Fibroblast of gingiva (primary cell): ENCODE measurements around the gene C1QTNF8.

Experiments
- DNase-seq: peaks from one replicate; pipeline ENCODE4 v3.0.0-alpha.2; 2011; ENCODE audit warnings: low read depth

Gene C1QTNF8

GRCh38 chr16:1077877-1078578 is 18.0 kb downstream of the C1QTNF8 start:
- no peak for DNase-seq

GRCh38 chr16:1076801-1077576 is 19.1 kb downstream of the C1QTNF8 start:
- no peak for DNase-seq

- DNase-seq: no peak
These were observed 20.5 kb downstream of the C1QTNF8 start for GRCh38 chr16:1075546-1075945.

GRCh38 chr16:1074379-1074649 is 21.7 kb downstream of the C1QTNF8 start:
- no peak for DNase-seq

- no peak for DNase-seq
These were observed 22.3 kb downstream of the C1QTNF8 start for GRCh38 chr16:1073566-1074378.

GRCh38 chr16:1073262-1073558 is 22.8 kb downstream of the C1QTNF8 start:
- DNase-seq: no peak

GRCh38 chr16:1072526-1073261 is 23.4 kb downstream of the C1QTNF8 start, which contains the start of gene SSTR5:
TSS of gene SSTR5 (plus strand) at chr16:1072747. CDS start at chr16:1078869, 6,122 bp downstream.
- DNase-seq: no peak

GRCh38 chr16:1071561-1072225 is 24.4 kb downstream of the C1QTNF8 start:
- no peak for DNase-seq

GRCh38 chr16:1070864-1071408 is 25.1 kb downstream of the C1QTNF8 start:
- DNase-seq: no peak

- DNase-seq: no peak
These were observed 25.8 kb downstream of the C1QTNF8 start for GRCh38 chr16:1070084-1070863.

- DNase-seq: no peak
These were observed 26.9 kb downstream of the C1QTNF8 start for GRCh38 chr16:1069154-1069553.

GRCh38 chr16:1068451-1068850 is 27.6 kb downstream of the C1QTNF8 start:
- no peak for DNase-seq

- DNase-seq: no peak
These were observed 28.4 kb downstream of the C1QTNF8 start for GRCh38 chr16:1067629-1068028.

GRCh38 chr16:1066584-1067172 is 29.4 kb downstream of the C1QTNF8 start:
- no peak for DNase-seq

GRCh38 chr16:1065469-1066128 is 30.4 kb downstream of the C1QTNF8 start:
- no peak for DNase-seq

- DNase-seq: no peak
These were observed 32.3 kb downstream of the C1QTNF8 start for GRCh38 chr16:1063728-1064127.

- DNase-seq: no peak
These were observed 33.1 kb downstream of the C1QTNF8 start for GRCh38 chr16:1062895-1063294.

- no peak for DNase-seq
These were observed 34.1 kb downstream of the C1QTNF8 start for GRCh38 chr16:1061769-1062505.
